ENCODE data around the gene RAP1GAP2.

Gene RAP1GAP2

DNA sequence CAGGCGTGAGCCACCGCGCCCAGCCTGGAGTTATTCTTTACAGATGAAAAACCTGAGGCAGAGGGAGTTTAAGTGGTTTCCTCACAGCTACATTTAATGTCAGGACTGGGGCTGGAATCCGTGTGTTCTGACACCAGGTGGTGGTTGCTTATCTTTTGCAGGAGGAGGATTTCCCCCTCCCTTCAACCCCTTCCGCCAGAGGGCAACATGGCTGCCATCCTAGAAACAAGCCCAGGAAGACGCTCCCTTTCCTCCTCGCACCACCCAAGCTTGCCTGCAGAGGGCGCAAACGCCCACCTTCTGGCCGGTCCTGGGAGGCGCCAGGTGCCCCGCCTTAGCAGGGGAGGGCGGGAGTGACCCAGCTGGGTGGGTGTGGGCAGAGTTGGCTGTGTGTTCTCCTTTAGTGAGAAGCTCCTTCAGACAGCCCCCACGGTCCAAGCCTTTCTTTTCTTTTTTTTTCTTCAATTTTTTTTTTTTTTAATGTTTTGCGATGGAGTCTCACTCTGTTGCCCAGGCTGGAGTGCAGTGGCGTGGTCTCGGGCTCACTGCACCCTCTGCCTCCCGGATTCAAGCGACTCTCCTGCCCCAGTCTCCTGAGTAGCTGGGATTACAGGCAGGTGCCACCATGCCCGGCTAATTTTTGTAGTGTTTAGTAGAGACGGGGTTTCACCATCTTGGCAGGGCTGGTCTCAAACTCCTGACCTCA, 9.9 kb upstream of the RAP1GAP2 start (continued):
- TF ChIP-seq, protein P1, sequence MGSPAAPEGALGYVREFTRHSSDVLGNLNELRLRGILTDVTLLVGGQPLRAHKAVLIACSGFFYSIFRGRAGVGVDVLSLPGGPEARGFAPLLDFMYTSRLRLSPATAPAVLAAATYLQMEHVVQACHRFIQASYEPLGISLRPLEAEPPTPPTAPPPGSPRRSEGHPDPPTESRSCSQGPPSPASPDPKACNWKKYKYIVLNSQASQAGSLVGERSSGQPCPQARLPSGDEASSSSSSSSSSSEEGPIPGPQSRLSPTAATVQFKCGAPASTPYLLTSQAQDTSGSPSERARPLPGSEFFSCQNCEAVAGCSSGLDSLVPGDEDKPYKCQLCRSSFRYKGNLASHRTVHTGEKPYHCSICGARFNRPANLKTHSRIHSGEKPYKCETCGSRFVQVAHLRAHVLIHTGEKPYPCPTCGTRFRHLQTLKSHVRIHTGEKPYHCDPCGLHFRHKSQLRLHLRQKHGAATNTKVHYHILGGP (tag by site-specific recombination; IDR thresholded peaks at IDR 0.05): no peak
- TF ChIP-seq ZNF555 (tag by site-specific recombination; conservative IDR thresholded peaks at IDR 0.05) (no peak), GLIS2 (tag by site-specific recombination; IDR thresholded peaks at IDR 0.05) (peak; percentile 79), ZNF670 (tag by site-specific recombination; IDR thresholded peaks at IDR 0.05; ENCODE audit: low read depth) (no peak), ZNF560 (tag by site-specific recombination; IDR thresholded peaks at IDR 0.05; ENCODE audit: borderline replicate concordance) (no peak), ZNF433 (tag by site-specific recombination; IDR thresholded peaks at IDR 0.05; ENCODE audit: low read depth) (no peak), ZNF514 (tag by site-specific recombination; IDR thresholded peaks at IDR 0.05) (no peak), KLF8 (tag by site-specific recombination; IDR thresholded peaks at IDR 0.05) (peak; percentile 67; the same call in 1 of the 2 replicates), ZNF621 (tag by site-specific recombination; IDR thresholded peaks at IDR 0.05) (no peak), ZNF175 (tag by site-specific recombination; IDR thresholded peaks at IDR 0.05) (no peak), ZNF596 (tag by site-specific recombination; IDR thresholded peaks at IDR 0.05) (no peak), ZNF155 (tag by site-specific recombination; IDR thresholded peaks at IDR 0.05) (no peak), ZBTB48 (tag by site-specific recombination; IDR thresholded peaks at IDR 0.05) (peak; percentile 85), ZNF214 (tag by site-specific recombination; IDR thresholded peaks at IDR 0.05; ENCODE audit: borderline replicate concordance) (no peak), ZNF701 (tag by site-specific recombination; IDR thresholded peaks at IDR 0.05) (no peak), BCL11A (tag by site-specific recombination; IDR thresholded peaks at IDR 0.05; ENCODE audit: low read depth) (no peak), ZNF585B (tag by site-specific recombination; IDR thresholded peaks at IDR 0.05) (no peak), ZNF600 (tag by site-specific recombination; IDR thresholded peaks at IDR 0.05) (peak; percentile 83), ZNF121 (tag by site-specific recombination; IDR thresholded peaks at IDR 0.05) (peak; percentile 80), ZNF223 (tag by site-specific recombination; IDR thresholded peaks at IDR 0.05) (no peak), GLI2 (tag by site-specific recombination; IDR thresholded peaks at IDR 0.05; ENCODE audit: borderline replicate concordance, low read depth) (no peak), ZEB2 (tag by site-specific recombination; IDR thresholded peaks at IDR 0.05) (peak; percentile 43; the same call in 1 of the 2 replicates), ZNF292 (tag by site-specific recombination; IDR thresholded peaks at IDR 0.05; ENCODE audit: borderline replicate concordance, low read depth) (no peak), ZNF350 (tag by site-specific recombination; IDR thresholded peaks at IDR 0.05) (no peak), ZNF76 (tag by site-specific recombination; IDR thresholded peaks at IDR 0.05; ENCODE audit: borderline replicate concordance, low read depth) (peak; percentile 61; the same call in 1 of the 2 replicates)
- TF ChIP-seq, protein P2, sequence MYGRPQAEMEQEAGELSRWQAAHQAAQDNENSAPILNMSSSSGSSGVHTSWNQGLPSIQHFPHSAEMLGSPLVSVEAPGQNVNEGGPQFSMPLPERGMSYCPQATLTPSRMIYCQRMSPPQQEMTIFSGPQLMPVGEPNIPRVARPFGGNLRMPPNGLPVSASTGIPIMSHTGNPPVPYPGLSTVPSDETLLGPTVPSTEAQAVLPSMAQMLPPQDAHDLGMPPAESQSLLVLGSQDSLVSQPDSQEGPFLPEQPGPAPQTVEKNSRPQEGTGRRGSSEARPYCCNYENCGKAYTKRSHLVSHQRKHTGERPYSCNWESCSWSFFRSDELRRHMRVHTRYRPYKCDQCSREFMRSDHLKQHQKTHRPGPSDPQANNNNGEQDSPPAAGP (tag by site-specific recombination; IDR thresholded peaks at IDR 0.05): peak; percentile 84
- TF ChIP-seq, protein P3, sequence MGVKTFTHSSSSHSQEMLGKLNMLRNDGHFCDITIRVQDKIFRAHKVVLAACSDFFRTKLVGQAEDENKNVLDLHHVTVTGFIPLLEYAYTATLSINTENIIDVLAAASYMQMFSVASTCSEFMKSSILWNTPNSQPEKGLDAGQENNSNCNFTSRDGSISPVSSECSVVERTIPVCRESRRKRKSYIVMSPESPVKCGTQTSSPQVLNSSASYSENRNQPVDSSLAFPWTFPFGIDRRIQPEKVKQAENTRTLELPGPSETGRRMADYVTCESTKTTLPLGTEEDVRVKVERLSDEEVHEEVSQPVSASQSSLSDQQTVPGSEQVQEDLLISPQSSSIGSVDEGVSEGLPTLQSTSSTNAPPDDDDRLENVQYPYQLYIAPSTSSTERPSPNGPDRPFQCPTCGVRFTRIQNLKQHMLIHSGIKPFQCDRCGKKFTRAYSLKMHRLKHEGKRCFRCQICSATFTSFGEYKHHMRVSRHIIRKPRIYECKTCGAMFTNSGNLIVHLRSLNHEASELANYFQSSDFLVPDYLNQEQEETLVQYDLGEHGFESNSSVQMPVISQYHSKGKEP (tag by site-specific recombination; IDR thresholded peaks at IDR 0.05): no peak
- TF ChIP-seq, protein P4, sequence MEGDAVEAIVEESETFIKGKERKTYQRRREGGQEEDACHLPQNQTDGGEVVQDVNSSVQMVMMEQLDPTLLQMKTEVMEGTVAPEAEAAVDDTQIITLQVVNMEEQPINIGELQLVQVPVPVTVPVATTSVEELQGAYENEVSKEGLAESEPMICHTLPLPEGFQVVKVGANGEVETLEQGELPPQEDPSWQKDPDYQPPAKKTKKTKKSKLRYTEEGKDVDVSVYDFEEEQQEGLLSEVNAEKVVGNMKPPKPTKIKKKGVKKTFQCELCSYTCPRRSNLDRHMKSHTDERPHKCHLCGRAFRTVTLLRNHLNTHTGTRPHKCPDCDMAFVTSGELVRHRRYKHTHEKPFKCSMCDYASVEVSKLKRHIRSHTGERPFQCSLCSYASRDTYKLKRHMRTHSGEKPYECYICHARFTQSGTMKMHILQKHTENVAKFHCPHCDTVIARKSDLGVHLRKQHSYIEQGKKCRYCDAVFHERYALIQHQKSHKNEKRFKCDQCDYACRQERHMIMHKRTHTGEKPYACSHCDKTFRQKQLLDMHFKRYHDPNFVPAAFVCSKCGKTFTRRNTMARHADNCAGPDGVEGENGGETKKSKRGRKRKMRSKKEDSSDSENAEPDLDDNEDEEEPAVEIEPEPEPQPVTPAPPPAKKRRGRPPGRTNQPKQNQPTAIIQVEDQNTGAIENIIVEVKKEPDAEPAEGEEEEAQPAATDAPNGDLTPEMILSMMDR (tag by site-specific recombination; IDR thresholded peaks at IDR 0.05): peak; percentile 96
- TF ChIP-seq, protein P5, sequence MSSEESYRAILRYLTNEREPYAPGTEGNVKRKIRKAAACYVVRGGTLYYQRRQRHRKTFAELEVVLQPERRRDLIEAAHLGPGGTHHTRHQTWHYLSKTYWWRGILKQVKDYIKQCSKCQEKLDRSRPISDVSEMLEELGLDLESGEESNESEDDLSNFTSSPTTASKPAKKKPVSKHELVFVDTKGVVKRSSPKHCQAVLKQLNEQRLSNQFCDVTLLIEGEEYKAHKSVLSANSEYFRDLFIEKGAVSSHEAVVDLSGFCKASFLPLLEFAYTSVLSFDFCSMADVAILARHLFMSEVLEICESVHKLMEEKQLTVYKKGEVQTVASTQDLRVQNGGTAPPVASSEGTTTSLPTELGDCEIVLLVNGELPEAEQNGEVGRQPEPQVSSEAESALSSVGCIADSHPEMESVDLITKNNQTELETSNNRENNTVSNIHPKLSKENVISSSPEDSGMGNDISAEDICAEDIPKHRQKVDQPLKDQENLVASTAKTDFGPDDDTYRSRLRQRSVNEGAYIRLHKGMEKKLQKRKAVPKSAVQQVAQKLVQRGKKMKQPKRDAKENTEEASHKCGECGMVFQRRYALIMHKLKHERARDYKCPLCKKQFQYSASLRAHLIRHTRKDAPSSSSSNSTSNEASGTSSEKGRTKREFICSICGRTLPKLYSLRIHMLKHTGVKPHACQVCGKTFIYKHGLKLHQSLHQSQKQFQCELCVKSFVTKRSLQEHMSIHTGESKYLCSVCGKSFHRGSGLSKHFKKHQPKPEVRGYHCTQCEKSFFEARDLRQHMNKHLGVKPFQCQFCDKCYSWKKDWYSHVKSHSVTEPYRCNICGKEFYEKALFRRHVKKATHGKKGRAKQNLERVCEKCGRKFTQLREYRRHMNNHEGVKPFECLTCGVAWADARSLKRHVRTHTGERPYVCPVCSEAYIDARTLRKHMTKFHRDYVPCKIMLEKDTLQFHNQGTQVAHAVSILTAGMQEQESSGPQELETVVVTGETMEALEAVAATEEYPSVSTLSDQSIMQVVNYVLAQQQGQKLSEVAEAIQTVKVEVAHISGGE (tag by site-specific recombination; conservative IDR thresholded peaks at IDR 0.05; ENCODE audit: low read depth): no peak; the same call in 1 of the 2 replicates
- TF ChIP-seq, protein P6, sequence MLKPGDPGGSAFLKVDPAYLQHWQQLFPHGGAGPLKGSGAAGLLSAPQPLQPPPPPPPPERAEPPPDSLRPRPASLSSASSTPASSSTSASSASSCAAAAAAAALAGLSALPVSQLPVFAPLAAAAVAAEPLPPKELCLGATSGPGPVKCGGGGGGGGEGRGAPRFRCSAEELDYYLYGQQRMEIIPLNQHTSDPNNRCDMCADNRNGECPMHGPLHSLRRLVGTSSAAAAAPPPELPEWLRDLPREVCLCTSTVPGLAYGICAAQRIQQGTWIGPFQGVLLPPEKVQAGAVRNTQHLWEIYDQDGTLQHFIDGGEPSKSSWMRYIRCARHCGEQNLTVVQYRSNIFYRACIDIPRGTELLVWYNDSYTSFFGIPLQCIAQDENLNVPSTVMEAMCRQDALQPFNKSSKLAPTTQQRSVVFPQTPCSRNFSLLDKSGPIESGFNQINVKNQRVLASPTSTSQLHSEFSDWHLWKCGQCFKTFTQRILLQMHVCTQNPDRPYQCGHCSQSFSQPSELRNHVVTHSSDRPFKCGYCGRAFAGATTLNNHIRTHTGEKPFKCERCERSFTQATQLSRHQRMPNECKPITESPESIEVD (tag by site-specific recombination; IDR thresholded peaks at IDR 0.05): no peak
